ENCODE measurements around the gene BCL10.

DNA sequence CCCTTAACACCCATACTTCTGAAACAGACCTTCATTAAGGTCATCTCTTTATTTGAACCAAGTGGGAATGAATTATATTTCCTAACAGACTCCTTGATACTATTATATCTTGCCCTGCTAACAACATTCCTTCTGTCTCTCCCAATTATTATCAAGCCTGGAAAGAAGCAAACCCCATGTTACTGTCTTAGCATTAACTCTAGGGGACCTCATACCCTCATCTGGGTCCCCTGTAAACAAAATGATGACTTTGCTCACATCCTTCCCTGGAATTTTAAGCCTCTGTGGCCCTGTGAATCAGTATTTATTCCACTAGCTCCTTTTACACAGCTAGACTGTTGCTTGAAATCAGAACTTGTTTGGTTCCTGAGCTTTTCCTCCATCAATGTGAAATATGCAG lies 38.3 kb upstream of the BCL10 start:
- TF ChIP-seq, protein P1, sequence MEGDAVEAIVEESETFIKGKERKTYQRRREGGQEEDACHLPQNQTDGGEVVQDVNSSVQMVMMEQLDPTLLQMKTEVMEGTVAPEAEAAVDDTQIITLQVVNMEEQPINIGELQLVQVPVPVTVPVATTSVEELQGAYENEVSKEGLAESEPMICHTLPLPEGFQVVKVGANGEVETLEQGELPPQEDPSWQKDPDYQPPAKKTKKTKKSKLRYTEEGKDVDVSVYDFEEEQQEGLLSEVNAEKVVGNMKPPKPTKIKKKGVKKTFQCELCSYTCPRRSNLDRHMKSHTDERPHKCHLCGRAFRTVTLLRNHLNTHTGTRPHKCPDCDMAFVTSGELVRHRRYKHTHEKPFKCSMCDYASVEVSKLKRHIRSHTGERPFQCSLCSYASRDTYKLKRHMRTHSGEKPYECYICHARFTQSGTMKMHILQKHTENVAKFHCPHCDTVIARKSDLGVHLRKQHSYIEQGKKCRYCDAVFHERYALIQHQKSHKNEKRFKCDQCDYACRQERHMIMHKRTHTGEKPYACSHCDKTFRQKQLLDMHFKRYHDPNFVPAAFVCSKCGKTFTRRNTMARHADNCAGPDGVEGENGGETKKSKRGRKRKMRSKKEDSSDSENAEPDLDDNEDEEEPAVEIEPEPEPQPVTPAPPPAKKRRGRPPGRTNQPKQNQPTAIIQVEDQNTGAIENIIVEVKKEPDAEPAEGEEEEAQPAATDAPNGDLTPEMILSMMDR (conservative IDR thresholded peaks at IDR 0.05; ENCODE audit: low read depth, low read length) = no peak
- TF ChIP-seq EZH2 (IDR thresholded peaks at IDR 0.05; ENCODE audit: low read length, unreplicated experiment) = no peak
